ENCODE data around the gene GNAO1.

GNAO1 gene

DNA sequence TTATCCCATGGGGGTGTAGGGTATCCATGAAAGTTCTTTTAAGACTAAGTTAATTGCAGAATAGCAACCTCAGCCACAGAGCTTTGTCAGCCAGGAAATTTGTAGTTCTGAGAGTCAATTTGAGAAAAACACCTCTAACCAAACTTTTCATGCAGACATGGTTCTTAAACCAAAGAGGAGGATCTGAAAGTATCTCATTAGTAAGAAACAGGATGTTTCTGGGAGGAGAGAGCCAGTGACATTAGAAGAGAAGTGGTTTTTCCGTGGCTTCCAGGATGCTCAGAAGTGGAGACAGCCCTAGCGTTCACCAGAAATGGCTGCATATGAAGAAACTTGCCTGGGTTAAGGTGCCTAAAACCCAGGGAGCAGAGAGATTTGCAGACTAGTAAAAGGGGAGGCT is 7.9 kb downstream of the GNAO1 start:
- no peaks in the 10 kb centered on the region for H3K9me3 Mint-ChIP-seq

DNA sequence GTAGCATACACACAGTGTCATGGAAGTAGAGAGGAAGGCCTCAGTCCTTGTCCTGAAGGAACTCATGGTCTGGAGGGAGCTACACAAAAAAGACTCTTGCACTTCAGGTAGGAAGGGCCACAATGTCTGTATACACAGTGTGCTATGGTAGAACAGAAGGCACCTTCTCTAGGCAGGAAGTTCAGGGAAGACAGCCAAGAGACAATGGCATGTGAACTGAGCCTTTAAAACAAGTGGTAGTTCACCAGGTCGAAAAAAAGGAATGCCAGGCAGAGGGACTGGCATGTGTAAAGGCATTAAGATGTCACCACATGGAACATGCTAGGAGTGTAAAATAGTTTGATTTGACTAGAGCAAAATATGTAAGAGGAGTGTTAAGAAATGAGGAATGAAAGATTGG is 9.7 kb downstream of the GNAO1 start:
- H3K9me3 Mint-ChIP-seq: no peaks in the 10 kb centered on the region
- TF ChIP-seq, protein P1, sequence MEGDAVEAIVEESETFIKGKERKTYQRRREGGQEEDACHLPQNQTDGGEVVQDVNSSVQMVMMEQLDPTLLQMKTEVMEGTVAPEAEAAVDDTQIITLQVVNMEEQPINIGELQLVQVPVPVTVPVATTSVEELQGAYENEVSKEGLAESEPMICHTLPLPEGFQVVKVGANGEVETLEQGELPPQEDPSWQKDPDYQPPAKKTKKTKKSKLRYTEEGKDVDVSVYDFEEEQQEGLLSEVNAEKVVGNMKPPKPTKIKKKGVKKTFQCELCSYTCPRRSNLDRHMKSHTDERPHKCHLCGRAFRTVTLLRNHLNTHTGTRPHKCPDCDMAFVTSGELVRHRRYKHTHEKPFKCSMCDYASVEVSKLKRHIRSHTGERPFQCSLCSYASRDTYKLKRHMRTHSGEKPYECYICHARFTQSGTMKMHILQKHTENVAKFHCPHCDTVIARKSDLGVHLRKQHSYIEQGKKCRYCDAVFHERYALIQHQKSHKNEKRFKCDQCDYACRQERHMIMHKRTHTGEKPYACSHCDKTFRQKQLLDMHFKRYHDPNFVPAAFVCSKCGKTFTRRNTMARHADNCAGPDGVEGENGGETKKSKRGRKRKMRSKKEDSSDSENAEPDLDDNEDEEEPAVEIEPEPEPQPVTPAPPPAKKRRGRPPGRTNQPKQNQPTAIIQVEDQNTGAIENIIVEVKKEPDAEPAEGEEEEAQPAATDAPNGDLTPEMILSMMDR (IDR thresholded peaks at IDR 0.05; ENCODE audit: unreplicated experiment in 3 of 3): no peak
- no peak overlapping the region for H3K27ac Mint-ChIP-seq
- peaks cover 8% of the 10 kb centered on the region for H3K4me1 Mint-ChIP-seq
- peaks cover 20% of the 10 kb centered on the region for H3K27me3 Mint-ChIP-seq (ENCODE audit: low read depth)
- H3K36me3 Mint-ChIP-seq (ENCODE audit: low read depth): no peaks in the 10 kb centered on the region
- no peak overlapping the region for H3K4me3 Mint-ChIP-seq

More for the DNA sequence above, 7.9 kb downstream of the GNAO1 start:
- Mint-ChIP-seq H3K4me1 (peaks cover 14% of the 10 kb centered on the region), H3K27me3 (ENCODE audit: low read depth) (peaks cover 25% of the 10 kb centered on the region), H3K4me3 (no peak overlapping the region), H3K36me3 (ENCODE audit: low read depth) (no peaks in the 10 kb centered on the region), H3K27ac (no peak overlapping the region)
- TF ChIP-seq, protein P1 (IDR thresholded peaks at IDR 0.05; ENCODE audit: unreplicated experiment in 3 of 3): no peak

DNA sequence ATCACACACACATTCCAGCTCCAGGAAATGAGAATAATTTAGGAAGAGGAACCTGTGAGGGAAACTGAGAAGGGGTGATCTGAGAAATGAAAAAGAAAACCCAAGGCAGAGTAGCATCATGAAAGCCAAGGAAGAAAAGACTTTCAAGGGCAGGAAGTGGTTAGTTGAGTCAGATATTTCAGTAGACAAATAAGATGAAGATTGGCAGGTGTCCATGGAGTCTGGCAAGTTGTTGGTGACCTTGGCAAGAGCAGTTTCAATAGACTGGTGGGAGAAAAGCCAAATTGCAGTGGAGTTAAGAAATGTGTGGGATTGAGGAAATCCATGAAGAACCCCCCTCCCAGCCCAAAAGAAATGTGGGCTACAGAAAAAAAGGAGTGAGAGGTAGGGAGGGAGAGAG is 10.7 kb downstream of the GNAO1 start:
- Mint-ChIP-seq H3K4me3 (no peak overlapping the region), H3K27me3 (ENCODE audit: low read depth) (peaks cover 13% of the 10 kb centered on the region), H3K36me3 (ENCODE audit: low read depth) (no peaks in the 10 kb centered on the region), H3K27ac (no peak overlapping the region), H3K9me3 (no peaks in the 10 kb centered on the region), H3K4me1 (peaks cover 7% of the 10 kb centered on the region)
- TF ChIP-seq, protein P1 (IDR thresholded peaks at IDR 0.05; ENCODE audit: unreplicated experiment in 3 of 3): no peak

DNA sequence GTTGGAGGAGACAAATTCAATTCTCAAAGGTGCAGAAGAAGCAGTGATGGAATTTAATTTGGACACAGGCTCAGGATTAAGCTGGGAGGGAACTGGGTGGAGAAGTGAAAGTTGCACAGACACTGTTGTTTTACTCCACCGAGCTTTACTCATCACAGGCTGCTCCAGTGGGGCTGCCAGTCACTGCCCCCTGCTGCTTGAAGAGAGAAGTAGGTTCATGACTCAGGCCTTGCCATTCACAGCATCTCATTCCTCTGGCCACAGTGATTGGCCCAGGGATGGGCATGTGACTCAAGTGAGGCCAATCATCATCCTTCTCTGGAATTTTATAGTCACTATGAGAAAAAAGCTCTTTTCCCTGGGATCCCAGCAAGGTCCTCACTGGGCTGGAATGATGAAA is 11.8 kb downstream of the GNAO1 start:
- TF ChIP-seq, protein P1 (IDR thresholded peaks at IDR 0.05; ENCODE audit: unreplicated experiment in 3 of 3): no peak
- H3K36me3 Mint-ChIP-seq (ENCODE audit: low read depth): no peaks in the 10 kb centered on the region
- H3K4me3 Mint-ChIP-seq: no peak overlapping the region
- peaks cover 4% of the 10 kb centered on the region for H3K27me3 Mint-ChIP-seq (ENCODE audit: low read depth)
- no peak overlapping the region for H3K27ac Mint-ChIP-seq
- H3K9me3 Mint-ChIP-seq: no peaks in the 10 kb centered on the region
- H3K4me1 Mint-ChIP-seq: no peaks in the 10 kb centered on the region

DNA sequence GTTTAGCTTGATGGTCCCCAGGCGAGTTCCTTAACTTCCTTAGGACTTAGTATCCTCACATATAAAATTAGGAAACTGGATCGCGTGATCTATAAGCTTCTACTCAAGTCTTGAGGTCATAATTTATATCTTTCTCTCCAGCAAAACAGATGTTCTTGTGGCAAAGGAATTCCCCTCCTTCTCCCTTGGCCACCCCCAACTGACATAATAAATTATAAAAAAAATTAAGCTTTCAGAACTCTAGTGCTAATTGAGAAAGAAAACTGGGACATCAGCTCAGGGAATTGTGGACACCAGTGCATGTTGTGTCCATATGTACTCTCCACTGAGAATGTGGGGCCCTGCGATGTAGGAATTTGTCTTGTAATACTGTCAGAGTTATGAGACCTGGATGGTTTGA is 13.5 kb downstream of the GNAO1 start:
- H3K27me3 Mint-ChIP-seq (ENCODE audit: low read depth): no peaks in the 10 kb centered on the region
- H3K27ac Mint-ChIP-seq: no peak overlapping the region
- H3K4me3 Mint-ChIP-seq: no peak overlapping the region
- TF ChIP-seq, protein P1 (IDR thresholded peaks at IDR 0.05; ENCODE audit: unreplicated experiment in 3 of 3): no peak
- no peaks in the 10 kb centered on the region for H3K36me3 Mint-ChIP-seq (ENCODE audit: low read depth)
- H3K4me1 Mint-ChIP-seq: no peaks in the 10 kb centered on the region
- peaks cover 3% of the 10 kb centered on the region for H3K9me3 Mint-ChIP-seq

DNA sequence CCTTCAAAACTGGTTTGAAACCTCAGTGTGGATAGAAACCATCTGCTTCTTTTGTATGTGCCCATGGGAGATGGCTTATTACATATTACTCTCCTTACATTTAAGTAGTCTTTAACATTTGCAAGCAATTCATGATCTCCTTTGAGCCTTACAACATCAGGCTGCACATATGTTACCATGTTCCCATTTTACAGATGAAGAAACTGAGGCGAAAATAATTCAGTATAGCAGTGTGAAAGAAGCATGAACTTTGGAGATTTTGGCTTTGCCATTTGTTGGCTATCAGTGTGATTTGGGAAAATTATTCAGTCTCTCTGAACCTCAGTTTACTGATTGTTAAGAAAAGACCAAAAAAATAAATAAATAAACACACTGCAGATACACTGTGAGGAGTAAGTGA is 15.7 kb downstream of the GNAO1 start:
- Mint-ChIP-seq H3K27ac (no peak overlapping the region), H3K9me3 (peaks cover 5% of the 10 kb centered on the region), H3K36me3 (ENCODE audit: low read depth) (no peaks in the 10 kb centered on the region), H3K27me3 (ENCODE audit: low read depth) (peaks cover 6% of the 10 kb centered on the region), H3K4me3 (no peak overlapping the region), H3K4me1 (peaks cover 5% of the 10 kb centered on the region)
- TF ChIP-seq, protein P1 (IDR thresholded peaks at IDR 0.05; ENCODE audit: unreplicated experiment in 3 of 3): no peak
